ENCODE data around the gene LYSET.

DNA sequence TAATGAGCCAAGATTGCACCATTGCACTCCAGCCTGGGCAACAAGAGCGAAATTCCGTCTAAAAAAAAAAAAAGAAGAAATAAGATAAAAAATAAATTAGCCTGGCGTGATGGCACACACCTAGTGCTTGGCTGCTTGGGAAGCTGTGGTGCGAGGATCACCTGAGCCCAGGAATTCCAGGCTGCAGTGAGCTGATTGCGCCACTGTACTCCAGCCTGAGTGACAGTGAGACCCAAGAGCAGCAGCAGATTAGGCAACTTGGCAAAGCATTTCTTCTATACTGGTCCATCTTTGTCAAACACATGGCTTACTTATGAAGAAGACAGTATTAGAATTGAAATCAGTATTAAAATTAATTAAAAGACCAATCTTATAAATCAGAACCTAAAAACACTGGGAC lies 15.4 kb downstream of the LYSET start:
- TF ChIP-seq, protein P1, sequence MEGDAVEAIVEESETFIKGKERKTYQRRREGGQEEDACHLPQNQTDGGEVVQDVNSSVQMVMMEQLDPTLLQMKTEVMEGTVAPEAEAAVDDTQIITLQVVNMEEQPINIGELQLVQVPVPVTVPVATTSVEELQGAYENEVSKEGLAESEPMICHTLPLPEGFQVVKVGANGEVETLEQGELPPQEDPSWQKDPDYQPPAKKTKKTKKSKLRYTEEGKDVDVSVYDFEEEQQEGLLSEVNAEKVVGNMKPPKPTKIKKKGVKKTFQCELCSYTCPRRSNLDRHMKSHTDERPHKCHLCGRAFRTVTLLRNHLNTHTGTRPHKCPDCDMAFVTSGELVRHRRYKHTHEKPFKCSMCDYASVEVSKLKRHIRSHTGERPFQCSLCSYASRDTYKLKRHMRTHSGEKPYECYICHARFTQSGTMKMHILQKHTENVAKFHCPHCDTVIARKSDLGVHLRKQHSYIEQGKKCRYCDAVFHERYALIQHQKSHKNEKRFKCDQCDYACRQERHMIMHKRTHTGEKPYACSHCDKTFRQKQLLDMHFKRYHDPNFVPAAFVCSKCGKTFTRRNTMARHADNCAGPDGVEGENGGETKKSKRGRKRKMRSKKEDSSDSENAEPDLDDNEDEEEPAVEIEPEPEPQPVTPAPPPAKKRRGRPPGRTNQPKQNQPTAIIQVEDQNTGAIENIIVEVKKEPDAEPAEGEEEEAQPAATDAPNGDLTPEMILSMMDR (IDR thresholded peaks at IDR 0.05) = no peak
- TF ChIP-seq POLR2AphosphoS5 (IDR thresholded peaks at IDR 0.05) = no peak
